Measurements from ENCODE around the gene MGP. TPM values are rescaled to one million over a fixed set of nuclear protein-coding genes. Genes with fewer than 3 reads are reported as not detected.

MGP gene
- total RNA-seq, 4 donors from 2014 or later = 317 to 851 (median 829) TPM

- ATAC-seq (ENCODE audit: low FRiP score) (no peak), DNase-seq (ENCODE audit: low spot score) (no peak)
- TF ChIP-seq, protein P1, sequence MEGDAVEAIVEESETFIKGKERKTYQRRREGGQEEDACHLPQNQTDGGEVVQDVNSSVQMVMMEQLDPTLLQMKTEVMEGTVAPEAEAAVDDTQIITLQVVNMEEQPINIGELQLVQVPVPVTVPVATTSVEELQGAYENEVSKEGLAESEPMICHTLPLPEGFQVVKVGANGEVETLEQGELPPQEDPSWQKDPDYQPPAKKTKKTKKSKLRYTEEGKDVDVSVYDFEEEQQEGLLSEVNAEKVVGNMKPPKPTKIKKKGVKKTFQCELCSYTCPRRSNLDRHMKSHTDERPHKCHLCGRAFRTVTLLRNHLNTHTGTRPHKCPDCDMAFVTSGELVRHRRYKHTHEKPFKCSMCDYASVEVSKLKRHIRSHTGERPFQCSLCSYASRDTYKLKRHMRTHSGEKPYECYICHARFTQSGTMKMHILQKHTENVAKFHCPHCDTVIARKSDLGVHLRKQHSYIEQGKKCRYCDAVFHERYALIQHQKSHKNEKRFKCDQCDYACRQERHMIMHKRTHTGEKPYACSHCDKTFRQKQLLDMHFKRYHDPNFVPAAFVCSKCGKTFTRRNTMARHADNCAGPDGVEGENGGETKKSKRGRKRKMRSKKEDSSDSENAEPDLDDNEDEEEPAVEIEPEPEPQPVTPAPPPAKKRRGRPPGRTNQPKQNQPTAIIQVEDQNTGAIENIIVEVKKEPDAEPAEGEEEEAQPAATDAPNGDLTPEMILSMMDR (IDR thresholded peaks at IDR 0.05) = no peak
Observed at GRCh38 chr12:14871886-14872285, 13.8 kb downstream of the MGP start.

GRCh38 chr12:14871247-14871646, 14.4 kb downstream of the MGP start:
- TF ChIP-seq, protein P1 (IDR thresholded peaks at IDR 0.05) = no peak
- DNase-seq (ENCODE audit: low spot score) (no peak), ATAC-seq (ENCODE audit: low FRiP score) (no peak)

GRCh38 chr12:14868916-14869506, 16.6 kb downstream of the MGP start:
- TF ChIP-seq, protein P1 (IDR thresholded peaks at IDR 0.05) = no peak
- DNase-seq (ENCODE audit: low spot score) = no peak
- no peak for ATAC-seq (ENCODE audit: low FRiP score)

GRCh38 chr12:14860490-14860889, 25.2 kb downstream of the MGP start:
- DNase-seq (ENCODE audit: low spot score) = no peak
- ATAC-seq (ENCODE audit: low FRiP score) = no peak
- TF ChIP-seq, protein P1 (IDR thresholded peaks at IDR 0.05) = no peak

DNA sequence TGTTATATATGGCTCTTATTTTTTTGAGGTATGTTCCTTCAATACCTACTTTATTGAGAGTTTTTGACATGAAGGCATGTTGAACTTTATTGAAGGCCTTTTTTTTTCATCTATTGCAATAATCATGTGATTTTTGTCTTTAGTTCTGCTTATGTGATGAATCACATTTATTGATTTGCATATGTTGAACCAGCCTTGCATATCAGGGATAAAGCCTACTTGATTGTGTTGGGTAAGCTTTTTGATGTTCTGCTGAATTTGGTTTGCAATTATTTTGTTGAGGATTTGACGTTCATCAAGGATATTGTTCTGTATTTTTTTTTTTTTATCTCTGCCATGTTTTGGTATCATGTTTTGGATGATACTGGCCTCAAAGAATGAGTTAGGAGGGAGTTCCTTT, 27.1 kb downstream of the MGP start:
- ATAC-seq (ENCODE audit: low FRiP score) = no peak
- no peak for DNase-seq (ENCODE audit: low spot score)
- TF ChIP-seq, protein P1 (IDR thresholded peaks at IDR 0.05) = no peak

DNA sequence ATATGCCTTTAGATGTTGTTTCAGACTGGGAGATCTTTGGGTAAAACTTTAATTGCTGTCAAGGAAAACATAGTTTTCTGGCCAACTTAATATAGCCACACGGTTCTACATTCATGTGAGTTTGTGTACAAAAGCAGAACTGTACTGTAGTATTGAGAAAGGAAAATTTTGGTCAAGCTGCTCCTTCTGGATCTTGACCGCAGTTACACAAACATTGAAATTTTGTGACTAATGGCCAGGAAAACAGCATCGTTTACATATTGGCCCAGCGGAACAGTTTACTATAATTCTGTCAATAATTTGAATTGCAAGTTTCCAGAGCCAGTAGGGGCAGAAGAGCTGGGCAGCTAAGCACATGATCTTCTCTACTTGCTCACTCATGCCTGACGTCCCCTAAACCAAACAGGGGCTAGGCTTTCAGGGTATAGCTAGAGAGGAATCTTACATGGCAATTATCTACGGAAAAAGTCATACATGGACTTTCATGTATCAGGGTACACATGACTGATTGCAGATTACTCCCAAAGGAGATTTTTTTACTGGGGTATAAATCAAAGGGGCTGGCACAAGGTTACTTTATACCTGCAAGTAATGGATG, 31.0 kb downstream of the MGP start:
- DNase-seq (ENCODE audit: low spot score) (no peak), ATAC-seq (ENCODE audit: low FRiP score) (no peak)
- TF ChIP-seq, protein P1 (IDR thresholded peaks at IDR 0.05) = no peak

DNA sequence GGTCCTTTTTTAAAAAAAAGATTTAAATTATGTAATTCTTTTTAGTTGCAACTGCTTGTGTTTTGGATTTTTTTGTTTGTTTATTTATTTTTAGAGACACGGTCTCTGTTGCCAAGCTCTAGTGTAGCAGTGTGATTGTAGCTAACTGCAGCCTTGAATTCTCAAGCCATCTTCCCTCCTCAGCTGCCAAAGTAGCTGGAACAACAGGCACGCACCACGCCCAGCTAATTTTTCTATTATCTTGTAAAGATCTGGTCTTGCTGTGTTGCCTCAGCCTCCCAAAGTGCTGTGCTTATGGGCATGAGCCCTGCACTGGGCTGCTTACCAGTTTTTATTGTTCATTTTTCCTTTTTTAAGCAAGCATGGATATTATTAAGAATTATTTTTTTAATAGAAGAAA, 31.7 kb downstream of the MGP start:
- no peak for ATAC-seq (ENCODE audit: low FRiP score)
- TF ChIP-seq, protein P1 (IDR thresholded peaks at IDR 0.05) = no peak
- no peak for DNase-seq (ENCODE audit: low spot score)
